MM.1S (cell line): ENCODE data around the gene PLCB1.

Experiments
- DNase-seq: peaks from one replicate; pipeline ENCODE4 v3.0.0-alpha.2; 2015
- H2AFZ ChIP-seq: fragments of 300-600 bp; sonication (generic); 2 replicates; pipeline ENCODE4 v1.6.0; 2016; ENCODE audit warnings: antibody characterized with exemption, low read length
- H3F3A ChIP-seq: fragments of 300-600 bp; sonication (generic); 2 replicates; pipeline ENCODE4 v1.6.1; 2016; ENCODE audit warnings: mild to moderate bottlenecking, antibody characterized with exemption, low read length, moderate library complexity, mixed read lengths; ENCODE audit not compliant: insufficient read depth
- H3K27ac ChIP-seq: fragments of 300-600 bp; sonication (generic); 2 replicates; pipeline ENCODE4 v1.5.1; 2016; ENCODE audit warnings: mild to moderate bottlenecking, low read length
- H3K27me3 ChIP-seq: fragments of 300-600 bp; sonication (generic); replicated peaks from 2 replicates; pipeline ENCODE4 v1.6.0; 2016; ENCODE audit warnings: low read length; ENCODE audit not compliant: insufficient read depth
- H3K36me3 ChIP-seq: fragments of 300-600 bp; sonication (generic); replicated peaks from 2 replicates; pipeline ENCODE4 v1.6.1; 2016; ENCODE audit warnings: mild to moderate bottlenecking, low read length, mixed read lengths; ENCODE audit not compliant: insufficient read depth
- H3K4me1 ChIP-seq: fragments of 300-600 bp; sonication (generic); 2 replicates; pipeline ENCODE4 v1.6.1; 2016; ENCODE audit warnings: low read length, mixed read lengths
- H3K4me2 ChIP-seq: fragments of 300-600 bp; sonication (generic); 2 replicates; pipeline ENCODE4 v1.6.0; 2016; ENCODE audit warnings: low read depth, low read length
- H3K4me3 ChIP-seq: fragments of 300-600 bp; sonication (generic); 2 replicates; pipeline ENCODE4 v1.5.1; 2016; ENCODE audit warnings: low read length, mixed read lengths
- H3K79me2 ChIP-seq: fragments of 300-600 bp; sonication (generic); 2 replicates; pipeline ENCODE4 v1.6.1; 2016; ENCODE audit warnings: mixed run types, low read length, mixed read lengths
- H3K9ac ChIP-seq: fragments of 300-600 bp; sonication (generic); 2 replicates; pipeline ENCODE4 v1.6.1; 2016; ENCODE audit warnings: low read length, mixed read lengths
- H3K9me2 ChIP-seq: fragments of 300-600 bp; sonication (generic); replicated peaks from 2 replicates; pipeline ENCODE4 v1.6.1; 2016; ENCODE audit warnings: mild to moderate bottlenecking, low read length, mixed read lengths; ENCODE audit not compliant: insufficient read depth
- H3K9me3 ChIP-seq: fragments of 300-600 bp; sonication (generic); replicated peaks from 2 replicates; pipeline ENCODE4 v1.6.1; 2016; ENCODE audit warnings: mild to moderate bottlenecking, low read length, mixed read lengths; ENCODE audit not compliant: insufficient read depth
- H4K20me1 ChIP-seq: fragments of 300-600 bp; sonication (generic); 2 replicates; pipeline ENCODE4 v1.6.1; 2016; ENCODE audit warnings: mild to moderate bottlenecking, low read length, moderate library complexity, mixed read lengths; ENCODE audit not compliant: insufficient read depth
- EZH2 ChIP-seq: fragments of 300-600 bp; sonication (generic); optimal IDR thresholded peaks from 2 replicates; pipeline ENCODE3; 2017; ENCODE audit warnings: low read depth, mild to moderate bottlenecking, antibody characterized with exemption, low read length, mixed read lengths
- EZH2phosphoT487 ChIP-seq: fragments of 300-600 bp; sonication (generic); IDR thresholded peaks from 2 replicates; pipeline ENCODE4 v1.6.1; 2018; ENCODE audit warnings: antibody characterized with exemption, low read length
- TF ChIP-seq, protein P1 (sequence below): fragments of 300-600 bp; sonication (generic); IDR thresholded peaks from 2 replicates; pipeline ENCODE4 v1.5.1; 2016; ENCODE audit warnings: antibody characterized with exemption, low read length, mixed read lengths

PLCB1 gene

DNA sequence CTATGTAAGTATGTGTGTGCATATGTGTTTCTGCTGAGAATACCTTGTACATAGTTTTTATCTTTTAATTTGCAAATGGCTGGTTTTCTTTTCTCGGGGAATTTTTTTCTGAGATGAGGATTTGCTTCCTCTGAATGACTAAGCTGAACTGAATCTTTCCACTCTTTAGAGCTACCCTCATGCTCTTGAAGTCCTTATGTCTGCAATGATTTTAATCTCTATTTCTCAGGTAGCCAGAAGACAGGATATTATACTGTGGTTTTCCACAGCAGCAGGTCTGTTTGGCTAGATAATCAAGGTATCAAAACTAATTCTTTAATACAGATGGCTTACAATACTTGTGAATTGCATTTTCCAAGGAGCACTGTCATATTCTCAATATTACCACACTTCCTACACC, 114.7 kb downstream of the PLCB1 start:
- no peak overlapping the region for H3K27ac ChIP-seq
- H3K27me3 ChIP-seq, result no peaks in the 10 kb centered on the region
- H3K4me2 ChIP-seq, result no peak overlapping the region
- H3K4me1 ChIP-seq, result no peaks in the 10 kb centered on the region
- no peaks in the 10 kb centered on the region for H4K20me1 ChIP-seq
- TF ChIP-seq EZH2phosphoT487, result no peak
- TF ChIP-seq, protein P1, sequence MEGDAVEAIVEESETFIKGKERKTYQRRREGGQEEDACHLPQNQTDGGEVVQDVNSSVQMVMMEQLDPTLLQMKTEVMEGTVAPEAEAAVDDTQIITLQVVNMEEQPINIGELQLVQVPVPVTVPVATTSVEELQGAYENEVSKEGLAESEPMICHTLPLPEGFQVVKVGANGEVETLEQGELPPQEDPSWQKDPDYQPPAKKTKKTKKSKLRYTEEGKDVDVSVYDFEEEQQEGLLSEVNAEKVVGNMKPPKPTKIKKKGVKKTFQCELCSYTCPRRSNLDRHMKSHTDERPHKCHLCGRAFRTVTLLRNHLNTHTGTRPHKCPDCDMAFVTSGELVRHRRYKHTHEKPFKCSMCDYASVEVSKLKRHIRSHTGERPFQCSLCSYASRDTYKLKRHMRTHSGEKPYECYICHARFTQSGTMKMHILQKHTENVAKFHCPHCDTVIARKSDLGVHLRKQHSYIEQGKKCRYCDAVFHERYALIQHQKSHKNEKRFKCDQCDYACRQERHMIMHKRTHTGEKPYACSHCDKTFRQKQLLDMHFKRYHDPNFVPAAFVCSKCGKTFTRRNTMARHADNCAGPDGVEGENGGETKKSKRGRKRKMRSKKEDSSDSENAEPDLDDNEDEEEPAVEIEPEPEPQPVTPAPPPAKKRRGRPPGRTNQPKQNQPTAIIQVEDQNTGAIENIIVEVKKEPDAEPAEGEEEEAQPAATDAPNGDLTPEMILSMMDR, result no peak
- TF ChIP-seq EZH2, result no peak
- H3K36me3 ChIP-seq, result no peaks in the 10 kb centered on the region
- no peaks in the 10 kb centered on the region for H3K9me3 ChIP-seq
- no peak overlapping the region for H3K9ac ChIP-seq
- DNase-seq, result no peak
- no peaks in the 10 kb centered on the region for H3F3A ChIP-seq
- no peak overlapping the region for H3K4me3 ChIP-seq
- H3K9me2 ChIP-seq, result no peaks in the 10 kb centered on the region
- no peak overlapping the region for H2AFZ ChIP-seq
- H3K79me2 ChIP-seq, result no peaks in the 10 kb centered on the region

DNA sequence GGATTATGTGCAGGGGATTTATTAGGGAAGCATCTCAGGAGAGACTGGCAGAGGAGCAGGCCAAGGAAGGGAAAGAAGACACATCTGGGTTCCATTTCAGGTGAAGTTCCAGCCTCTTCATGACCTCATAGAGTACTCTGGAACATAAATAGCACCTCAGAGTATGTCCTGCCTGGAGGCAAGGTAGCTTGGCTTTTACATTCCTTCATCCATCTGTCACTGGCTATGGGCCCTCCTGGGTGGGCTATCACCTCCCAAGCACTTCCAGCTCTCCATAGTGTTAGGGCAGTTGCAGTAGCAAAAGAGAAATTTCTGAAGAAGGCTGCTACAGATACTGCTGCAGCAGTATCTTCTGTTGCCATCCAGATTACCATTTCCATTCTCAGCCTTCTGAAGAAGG, 116.0 kb downstream of the PLCB1 start:
- no peak overlapping the region for H3K27ac ChIP-seq
- no peaks in the 10 kb centered on the region for H3K9me2 ChIP-seq
- peaks cover 6% of the 10 kb centered on the region; the same call in 1 of the 2 replicates for H3K4me1 ChIP-seq
- TF ChIP-seq EZH2, result no peak
- no peaks in the 10 kb centered on the region for H4K20me1 ChIP-seq
- no peaks in the 10 kb centered on the region for H3K79me2 ChIP-seq
- no peaks in the 10 kb centered on the region for H3K36me3 ChIP-seq
- no peak overlapping the region for H3K4me2 ChIP-seq
- no peak for DNase-seq
- H3K9ac ChIP-seq, result no peak overlapping the region
- no peak overlapping the region for H2AFZ ChIP-seq
- H3F3A ChIP-seq, result no peaks in the 10 kb centered on the region
- H3K4me3 ChIP-seq, result no peak overlapping the region
- no peaks in the 10 kb centered on the region for H3K9me3 ChIP-seq
- H3K27me3 ChIP-seq, result no peaks in the 10 kb centered on the region

DNA sequence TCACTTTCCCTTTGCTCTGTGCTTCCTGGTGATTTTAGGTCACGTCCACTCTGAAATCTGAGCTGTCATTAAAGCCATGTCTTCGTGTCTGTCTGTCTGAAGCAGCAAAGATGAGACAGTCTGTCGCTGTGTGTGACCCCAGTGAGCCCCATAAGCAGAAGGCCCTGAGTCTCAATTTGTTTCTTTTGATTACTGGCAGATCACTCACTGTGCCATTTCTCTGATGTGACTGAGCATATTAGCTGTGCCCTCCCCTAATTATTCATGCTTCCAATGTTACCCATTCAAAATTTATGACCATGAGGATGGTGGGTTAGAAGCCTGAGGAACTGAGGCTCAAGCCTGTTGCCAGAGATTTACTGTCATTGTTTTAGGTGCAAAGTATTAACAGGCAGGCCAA, 117.6 kb downstream of the PLCB1 start:
- Histone ChIP-seq H4K20me1 (no peaks in the 10 kb centered on the region), H3K4me1 (peaks cover 7% of the 10 kb centered on the region; the same call in 1 of the 2 replicates), H3F3A (no peaks in the 10 kb centered on the region), H3K27me3 (no peaks in the 10 kb centered on the region), H3K4me3 (no peak overlapping the region), H3K27ac (no peak overlapping the region), H3K9me3 (no peaks in the 10 kb centered on the region), H3K36me3 (no peaks in the 10 kb centered on the region), H3K9ac (no peak overlapping the region), H2AFZ (no peak overlapping the region), H3K9me2 (no peaks in the 10 kb centered on the region), H3K79me2 (no peaks in the 10 kb centered on the region), H3K4me2 (no peak overlapping the region)
- TF ChIP-seq, protein P1, result no peak
- no peak for TF ChIP-seq EZH2phosphoT487
- no peak for TF ChIP-seq EZH2
- no peak for DNase-seq

DNA sequence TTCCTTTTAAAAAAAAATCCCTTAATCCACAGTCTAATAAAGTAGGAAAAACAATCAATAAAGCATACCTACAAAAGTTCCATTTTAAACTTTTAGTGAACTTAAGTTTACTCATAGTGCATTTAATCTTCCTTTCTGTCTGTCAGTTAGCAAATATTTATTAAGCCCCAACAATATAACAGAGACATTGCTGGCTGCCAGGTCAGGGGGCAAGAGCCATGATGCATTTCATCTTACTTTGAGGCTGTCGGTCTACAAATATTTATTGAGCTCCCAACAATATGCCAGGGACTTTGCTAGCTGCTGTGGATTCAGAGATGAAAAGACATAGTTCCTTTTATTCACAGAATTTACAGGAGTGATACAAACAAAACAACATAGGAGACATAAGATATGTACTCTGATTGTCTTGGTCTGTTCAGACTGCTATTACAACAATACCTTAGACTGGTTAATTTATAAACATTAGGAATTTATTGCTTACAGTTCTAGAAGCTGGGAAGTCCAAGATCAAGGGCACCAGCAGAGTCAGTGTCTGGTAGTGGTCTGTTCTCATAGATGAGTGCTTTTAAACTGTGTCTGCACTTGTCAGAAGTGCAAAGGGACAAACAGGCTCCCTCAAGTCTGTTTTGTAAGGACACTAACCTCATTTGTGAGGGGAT, 118.6 kb downstream of the PLCB1 start:
- TF ChIP-seq, protein P1, result no peak
- TF ChIP-seq EZH2 (no peak), EZH2phosphoT487 (no peak)
- Histone ChIP-seq H2AFZ (no peak overlapping the region), H3K79me2 (no peaks in the 10 kb centered on the region), H4K20me1 (no peaks in the 10 kb centered on the region), H3K27ac (no peak overlapping the region), H3K9ac (no peak overlapping the region), H3K27me3 (no peaks in the 10 kb centered on the region), H3F3A (no peaks in the 10 kb centered on the region), H3K4me3 (no peak overlapping the region), H3K4me1 (peaks cover 7% of the 10 kb centered on the region; the same call in 1 of the 2 replicates), H3K9me3 (no peaks in the 10 kb centered on the region), H3K36me3 (no peaks in the 10 kb centered on the region), H3K4me2 (no peak overlapping the region), H3K9me2 (no peaks in the 10 kb centered on the region)
- DNase-seq, result no peak
